Measurements from ENCODE around the gene EGLN2.

DNA sequence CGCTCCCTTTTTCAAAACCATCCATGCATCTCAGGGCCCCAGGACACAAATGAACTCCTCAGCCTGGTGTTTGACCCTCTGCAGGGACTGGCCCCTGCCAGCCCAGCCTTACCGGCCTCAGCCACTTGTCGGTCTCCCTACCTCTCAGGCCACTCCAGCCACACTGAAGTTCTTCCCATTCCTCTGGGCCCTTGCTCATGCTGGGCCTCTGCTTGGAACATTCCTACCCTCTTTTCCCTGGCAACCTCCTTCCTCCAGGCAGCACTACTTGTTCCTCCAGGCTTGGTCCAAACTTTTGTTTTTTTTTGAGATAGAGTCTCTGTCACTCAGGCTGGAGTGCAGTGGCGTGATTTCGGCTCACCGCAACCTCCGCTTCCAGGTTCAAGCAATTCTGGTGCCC is 7.6 kb upstream of the EGLN2 start:
- TF ChIP-seq, protein P1, sequence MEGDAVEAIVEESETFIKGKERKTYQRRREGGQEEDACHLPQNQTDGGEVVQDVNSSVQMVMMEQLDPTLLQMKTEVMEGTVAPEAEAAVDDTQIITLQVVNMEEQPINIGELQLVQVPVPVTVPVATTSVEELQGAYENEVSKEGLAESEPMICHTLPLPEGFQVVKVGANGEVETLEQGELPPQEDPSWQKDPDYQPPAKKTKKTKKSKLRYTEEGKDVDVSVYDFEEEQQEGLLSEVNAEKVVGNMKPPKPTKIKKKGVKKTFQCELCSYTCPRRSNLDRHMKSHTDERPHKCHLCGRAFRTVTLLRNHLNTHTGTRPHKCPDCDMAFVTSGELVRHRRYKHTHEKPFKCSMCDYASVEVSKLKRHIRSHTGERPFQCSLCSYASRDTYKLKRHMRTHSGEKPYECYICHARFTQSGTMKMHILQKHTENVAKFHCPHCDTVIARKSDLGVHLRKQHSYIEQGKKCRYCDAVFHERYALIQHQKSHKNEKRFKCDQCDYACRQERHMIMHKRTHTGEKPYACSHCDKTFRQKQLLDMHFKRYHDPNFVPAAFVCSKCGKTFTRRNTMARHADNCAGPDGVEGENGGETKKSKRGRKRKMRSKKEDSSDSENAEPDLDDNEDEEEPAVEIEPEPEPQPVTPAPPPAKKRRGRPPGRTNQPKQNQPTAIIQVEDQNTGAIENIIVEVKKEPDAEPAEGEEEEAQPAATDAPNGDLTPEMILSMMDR (conservative IDR thresholded peaks at IDR 0.05; ENCODE audit: low read depth, low read length): no peak
- no peak for TF ChIP-seq MAZ (IDR thresholded peaks at IDR 0.05; ENCODE audit: borderline replicate concordance, low read depth, low read length)
- TF ChIP-seq POLR2A (IDR thresholded peaks at IDR 0.05; ENCODE audit: low read depth, low read length): no peak
- TF ChIP-seq RFX5 (IDR thresholded peaks at IDR 0.05; ENCODE audit: low read depth, low read length): no peak
